IMR-90 (cell line): ENCODE results near the gene TFIP11. TPM values are rescaled to one million over a fixed set of nuclear protein-coding genes. Genes with fewer than 3 reads are reported as not detected.

Source experiments
- ATAC-seq: fragments of 200-7000 bp; cut with Tn5 transposase; 2 replicates; pipeline ENCODE4 v1.9.1; 2020; ENCODE audit warnings: low read depth, mild to moderate bottlenecking, moderate library complexity
- BruUV-seq: library from RNA; stranded (reverse); fragments of 400-500 nt; replicated peaks from 2 replicates; lab custom pipeline; 2021; lab: Mats Ljungman, UMichigan
- CTCF ChIA-PET: fragments of 300-600 bp; formaldehyde crosslinking; extraction: SDS; loops from one replicate; lab custom pipeline; 2021; ENCODE audit warnings: antibody characterized with exemption; lab: Yijun Ruan, JAX
- POLR2A ChIA-PET: fragments of 300-600 bp; sonication (Branson Sonifier 250); formaldehyde crosslinking; loops from one replicate; lab custom pipeline; 2022; ENCODE audit warnings: antibody characterized with exemption; ENCODE audit not compliant: unreplicated experiment; lab: Charles Lee
- DNase-seq: peaks from one replicate; pipeline ENCODE4 v3.0.0; 2013
- H2AFZ ChIP-seq: replicated peaks from 2 replicates; pipeline ENCODE3; 2013; ENCODE audit warnings: low read length, mild to moderate bottlenecking; ENCODE audit not compliant: poor library complexity
- H2AK5ac ChIP-seq: 2 replicates; pipeline ENCODE4 v1.6.1; 2013; ENCODE audit warnings: low read depth, low read length, inconsistent platforms
- H2AK9ac ChIP-seq: replicated peaks from 2 replicates; pipeline ENCODE3; 2013; ENCODE audit warnings: mild to moderate bottlenecking, low read depth, low read length, moderate library complexity; ENCODE audit not compliant: poor library complexity
- H2BK120ac ChIP-seq: 2 replicates; pipeline ENCODE4 v1.6.1; 2013; ENCODE audit warnings: low read depth, low read length, inconsistent platforms
- H2BK15ac ChIP-seq: 3 replicates; pipeline ENCODE4 v1.6.1; 2013; ENCODE audit warnings: low read depth, low read length, inconsistent platforms
- H2BK20ac ChIP-seq: 2 replicates; pipeline ENCODE4 v1.6.1; 2013; ENCODE audit warnings: low read depth, mild to moderate bottlenecking, inconsistent platforms, low read length, moderate library complexity
- H2BK5ac ChIP-seq: 2 replicates; pipeline ENCODE4 v1.6.1; 2013; ENCODE audit warnings: mild to moderate bottlenecking, low read depth, low read length, inconsistent platforms; ENCODE audit not compliant: poor library complexity, severe bottlenecking
- H3K14ac ChIP-seq: replicated peaks from 2 replicates; pipeline ENCODE4 v1.6.1; 2013; ENCODE audit warnings: low read depth, low read length, inconsistent platforms
- H3K18ac ChIP-seq: 2 replicates; pipeline ENCODE4 v1.6.1; 2013; ENCODE audit warnings: low read depth, low read length, control low read depth
- H3K23ac ChIP-seq: 2 replicates; pipeline ENCODE4 v1.6.1; 2013; ENCODE audit warnings: low read depth, low read length, inconsistent platforms
- H3K27ac ChIP-seq: 2 replicates; pipeline ENCODE4 v1.5.1; 2013; ENCODE audit warnings: mild to moderate bottlenecking, control low read depth, low read length; ENCODE audit not compliant: insufficient read depth
- H3K27me3 ChIP-seq: 2 replicates; pipeline ENCODE4 v1.6.1; 2013; ENCODE audit warnings: low read length; ENCODE audit not compliant: control insufficient read depth, insufficient read depth
- H3K36me3 ChIP-seq: 2 replicates; pipeline ENCODE4 v1.6.1; 2013; ENCODE audit warnings: low read length, mixed read lengths; ENCODE audit not compliant: control insufficient read depth, insufficient read depth
- H3K4ac ChIP-seq: 2 replicates; pipeline ENCODE4 v1.6.1; 2013; ENCODE audit warnings: low read depth, low read length, inconsistent platforms
- H3K4me1 ChIP-seq: 2 replicates; pipeline ENCODE4 v1.6.1; 2013; ENCODE audit warnings: low read length, mixed read lengths; ENCODE audit not compliant: control insufficient read depth, insufficient read depth
- H3K4me2 ChIP-seq: 2 replicates; pipeline ENCODE4 v1.6.1; 2013; ENCODE audit warnings: low read depth, mild to moderate bottlenecking, control low read depth, low read length, moderate library complexity
- H3K4me3 ChIP-seq: 2 replicates; pipeline ENCODE4 v1.5.1; 2013; ENCODE audit warnings: low read depth, mild to moderate bottlenecking, control low read depth, low read length, moderate library complexity; ENCODE audit not compliant: insufficient read depth
- H3K56ac ChIP-seq: 2 replicates; pipeline ENCODE4 v1.6.1; 2013; ENCODE audit warnings: low read length, inconsistent platforms; ENCODE audit not compliant: insufficient read depth; ENCODE audit errors: extremely low read depth
- H3K79me1 ChIP-seq, 2 experiments: 2 replicates each; pipeline ENCODE4 v1.6.1; 2013; ENCODE audit warnings: low read length in 2 of 2, inconsistent platforms in 1 of 2, low read depth in 1 of 2
- H3K9ac ChIP-seq: 2 replicates; pipeline ENCODE4 v1.6.1; 2013; ENCODE audit warnings: low read depth, low read length, control low read depth
- H3K9me1 ChIP-seq: 2 replicates; pipeline ENCODE4 v1.6.1; 2013; ENCODE audit warnings: low read length, inconsistent platforms; ENCODE audit not compliant: insufficient read depth
- H3K9me3 ChIP-seq: 2 replicates; pipeline ENCODE4 v1.6.1; 2013; ENCODE audit warnings: low read length; ENCODE audit not compliant: control insufficient read depth, insufficient read depth
- H4K20me1 ChIP-seq: 2 replicates; pipeline ENCODE4 v1.6.1; 2013; ENCODE audit warnings: low read length, inconsistent platforms; ENCODE audit not compliant: insufficient read depth
- H4K5ac ChIP-seq: 2 replicates; pipeline ENCODE4 v1.6.1; 2013; ENCODE audit warnings: mild to moderate bottlenecking, low read depth, low read length, control low read depth
- H4K8ac ChIP-seq, 2 experiments: 2 replicates each; pipeline ENCODE4 v1.6.1; 2013; ENCODE audit warnings: low read depth in 2 of 2, low read length in 2 of 2, control low read depth in 1 of 2, inconsistent platforms in 1 of 2
- H4K91ac ChIP-seq: 2 replicates; pipeline ENCODE4 v1.6.1; 2013; ENCODE audit warnings: low read depth, low read length, inconsistent platforms; ENCODE audit not compliant: insufficient read depth
- NFE2L2 ChIP-seq: fragments of 150-350 bp; IDR thresholded peaks from 2 replicates; pipeline ENCODE4 v1.6.1; 2016; ENCODE audit warnings: low read depth, mild to moderate bottlenecking, low read length
- WGBS, 2 experiments: methylation state at CpG; one replicate each; pipeline versions ENCODE4 v1.1.5 to v1.1.7; 2013; ENCODE audit warnings: missing lambda C conversion rate in 2 of 2; ENCODE audit not compliant: insufficient read length in 1 of 2; ENCODE audit errors: extremely low coverage in 2 of 2; 5-methylcytosine and 5-hydroxymethylcytosine counted together
- dilution Hi-C: fragments of 300-500 bp; cut with HindIII; formaldehyde crosslinking; loops from one replicate; pipeline ENCODE4 v1.14.3; 2018; ENCODE audit warnings: low sequenced_read_pairs; ENCODE audit not compliant: unreplicated experiment
- in situ Hi-C: fragments of 300-500 bp; cut with MboI; formaldehyde crosslinking; loops from 3 replicates; pipeline ENCODE4 v1.14.3; 2019; ENCODE audit warnings: low sequenced_read_pairs, inconsistent platforms, mixed read lengths
- intact Hi-C: fragments of 100-400 bp; cut with micrococcal nuclease; formaldehyde crosslinking; loops from 2 replicates; pipeline ENCODE4 v1.10.0; 2022
- polyA plus RNA-seq, 3 experiments: library from polyadenylated mRNA; depleted of rRNA; stranded (reverse); fragments of >200 nt; gene quantifications; 2 replicates each; pipeline ENCODE4 v1.2.3, GENCODE V29; 2012; ENCODE audit warnings: low replicate concordance in 1 of 3
- total RNA-seq: library from RNA; depleted of rRNA; stranded (reverse); fragments of >200 nt; gene quantifications from 2 replicates; pipeline ENCODE4 v1.2.3, GENCODE V29; 2012

The TFIP11 gene
- total and polyA plus RNA-seq, 2 of the 4 experiments (the other 2 are of a cell fraction), result 22.5 to 43.2 TPM

- POLR2A ChIA-PET, result no interaction called here
Measured at GRCh38 chr22:26541167-26541819, 29.0 kb upstream of the TFIP11 start.

More at GRCh38 chr22:26541167-26541819, 29.0 kb upstream of the TFIP11 start:
- Histone ChIP-seq H3K14ac (no peak overlapping the region), H3K9me1 (peaks cover 5% of the 10 kb centered on the region), H3K18ac (no peak overlapping the region), H4K20me1 (no peaks in the 10 kb centered on the region), H3K23ac (no peak overlapping the region), H2BK20ac (no peak overlapping the region), H3K4ac (no peak overlapping the region), H2BK120ac (no peak overlapping the region), H2AFZ (no peak overlapping the region), H3K56ac (no peak overlapping the region), H4K8ac (no peak overlapping the region), H3K79me1 (peaks cover 16 to 66% of the 10 kb centered on the region in 2 experiments), H3K4me3 (no peak overlapping the region), H3K27ac (no peak overlapping the region), H2AK5ac (no peak overlapping the region), H3K27me3 (no peaks in the 10 kb centered on the region), H3K4me2 (no peak overlapping the region), H3K36me3 (peaks cover 22% of the 10 kb centered on the region), H2BK15ac (no peak overlapping the region), H2AK9ac (no peak overlapping the region), H3K9ac (no peak overlapping the region), H3K4me1 (no peaks in the 10 kb centered on the region), H2BK5ac (no peak overlapping the region), H4K91ac (no peak overlapping the region), H4K5ac (no peak overlapping the region), H3K9me3 (no peaks in the 10 kb centered on the region)
- intact Hi-C loops, result no loop called here
- 93% methylated on average over 15 of the region's 47 CpGs; no CpG with 5 or more reads in 1 of the 2 experiments for WGBS, 2 experiments
- no peak for ATAC-seq
- DNase-seq, result no peak
- CTCF ChIA-PET, result interaction anchor here (0.5 kb wide), 1 partner anchor 177 kb away, joined by 3 read pairs; no protein-coding TSS in a partner anchor
- no TSS peak for BruUV-seq
- in situ Hi-C loops, result no loop called here
- dilution Hi-C loops, result no loop called here
- no peak for TF ChIP-seq NFE2L2
